ENCODE results near the gene GALK1. TPM values are rescaled to one million over a fixed set of nuclear protein-coding genes. Genes with fewer than 3 reads are reported as not detected.

The GALK1 gene
- total and polyA plus RNA-seq, 9 of the 15 experiments (the other 6 are each of a cell fraction or from before 2014, with no cell fraction given) = 0.45 to 51.6 (median 17.4) TPM

DNA sequence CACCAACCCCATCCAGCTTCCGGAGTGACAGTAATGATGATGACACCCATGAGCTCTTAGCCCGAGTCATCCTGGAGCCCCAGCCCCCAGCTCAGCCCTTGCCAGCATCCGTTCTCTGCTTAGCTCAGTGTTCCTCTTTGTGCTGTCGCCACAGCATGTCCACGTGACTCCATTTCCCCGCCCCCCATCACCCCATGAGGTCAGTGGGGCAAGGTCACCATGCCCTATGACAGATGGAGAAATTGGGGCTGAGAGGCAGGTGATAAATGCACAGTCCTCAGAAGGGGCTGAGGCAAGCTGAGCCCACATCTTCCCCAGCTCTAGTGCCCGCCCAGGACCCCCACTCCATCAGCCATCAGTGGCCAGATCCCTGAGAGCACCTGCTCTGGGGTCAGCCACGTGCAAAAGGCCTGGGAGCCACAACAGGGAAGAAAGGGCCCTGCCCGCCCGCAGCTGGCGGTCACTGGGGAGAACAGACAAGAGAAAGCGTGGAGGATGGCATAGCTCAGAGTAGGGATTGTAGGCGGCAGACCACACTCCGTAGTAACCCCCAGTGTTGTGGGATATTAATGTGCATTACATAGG, 26.7 kb downstream of the GALK1 start (continued):
- TF ChIP-seq, protein P1, sequence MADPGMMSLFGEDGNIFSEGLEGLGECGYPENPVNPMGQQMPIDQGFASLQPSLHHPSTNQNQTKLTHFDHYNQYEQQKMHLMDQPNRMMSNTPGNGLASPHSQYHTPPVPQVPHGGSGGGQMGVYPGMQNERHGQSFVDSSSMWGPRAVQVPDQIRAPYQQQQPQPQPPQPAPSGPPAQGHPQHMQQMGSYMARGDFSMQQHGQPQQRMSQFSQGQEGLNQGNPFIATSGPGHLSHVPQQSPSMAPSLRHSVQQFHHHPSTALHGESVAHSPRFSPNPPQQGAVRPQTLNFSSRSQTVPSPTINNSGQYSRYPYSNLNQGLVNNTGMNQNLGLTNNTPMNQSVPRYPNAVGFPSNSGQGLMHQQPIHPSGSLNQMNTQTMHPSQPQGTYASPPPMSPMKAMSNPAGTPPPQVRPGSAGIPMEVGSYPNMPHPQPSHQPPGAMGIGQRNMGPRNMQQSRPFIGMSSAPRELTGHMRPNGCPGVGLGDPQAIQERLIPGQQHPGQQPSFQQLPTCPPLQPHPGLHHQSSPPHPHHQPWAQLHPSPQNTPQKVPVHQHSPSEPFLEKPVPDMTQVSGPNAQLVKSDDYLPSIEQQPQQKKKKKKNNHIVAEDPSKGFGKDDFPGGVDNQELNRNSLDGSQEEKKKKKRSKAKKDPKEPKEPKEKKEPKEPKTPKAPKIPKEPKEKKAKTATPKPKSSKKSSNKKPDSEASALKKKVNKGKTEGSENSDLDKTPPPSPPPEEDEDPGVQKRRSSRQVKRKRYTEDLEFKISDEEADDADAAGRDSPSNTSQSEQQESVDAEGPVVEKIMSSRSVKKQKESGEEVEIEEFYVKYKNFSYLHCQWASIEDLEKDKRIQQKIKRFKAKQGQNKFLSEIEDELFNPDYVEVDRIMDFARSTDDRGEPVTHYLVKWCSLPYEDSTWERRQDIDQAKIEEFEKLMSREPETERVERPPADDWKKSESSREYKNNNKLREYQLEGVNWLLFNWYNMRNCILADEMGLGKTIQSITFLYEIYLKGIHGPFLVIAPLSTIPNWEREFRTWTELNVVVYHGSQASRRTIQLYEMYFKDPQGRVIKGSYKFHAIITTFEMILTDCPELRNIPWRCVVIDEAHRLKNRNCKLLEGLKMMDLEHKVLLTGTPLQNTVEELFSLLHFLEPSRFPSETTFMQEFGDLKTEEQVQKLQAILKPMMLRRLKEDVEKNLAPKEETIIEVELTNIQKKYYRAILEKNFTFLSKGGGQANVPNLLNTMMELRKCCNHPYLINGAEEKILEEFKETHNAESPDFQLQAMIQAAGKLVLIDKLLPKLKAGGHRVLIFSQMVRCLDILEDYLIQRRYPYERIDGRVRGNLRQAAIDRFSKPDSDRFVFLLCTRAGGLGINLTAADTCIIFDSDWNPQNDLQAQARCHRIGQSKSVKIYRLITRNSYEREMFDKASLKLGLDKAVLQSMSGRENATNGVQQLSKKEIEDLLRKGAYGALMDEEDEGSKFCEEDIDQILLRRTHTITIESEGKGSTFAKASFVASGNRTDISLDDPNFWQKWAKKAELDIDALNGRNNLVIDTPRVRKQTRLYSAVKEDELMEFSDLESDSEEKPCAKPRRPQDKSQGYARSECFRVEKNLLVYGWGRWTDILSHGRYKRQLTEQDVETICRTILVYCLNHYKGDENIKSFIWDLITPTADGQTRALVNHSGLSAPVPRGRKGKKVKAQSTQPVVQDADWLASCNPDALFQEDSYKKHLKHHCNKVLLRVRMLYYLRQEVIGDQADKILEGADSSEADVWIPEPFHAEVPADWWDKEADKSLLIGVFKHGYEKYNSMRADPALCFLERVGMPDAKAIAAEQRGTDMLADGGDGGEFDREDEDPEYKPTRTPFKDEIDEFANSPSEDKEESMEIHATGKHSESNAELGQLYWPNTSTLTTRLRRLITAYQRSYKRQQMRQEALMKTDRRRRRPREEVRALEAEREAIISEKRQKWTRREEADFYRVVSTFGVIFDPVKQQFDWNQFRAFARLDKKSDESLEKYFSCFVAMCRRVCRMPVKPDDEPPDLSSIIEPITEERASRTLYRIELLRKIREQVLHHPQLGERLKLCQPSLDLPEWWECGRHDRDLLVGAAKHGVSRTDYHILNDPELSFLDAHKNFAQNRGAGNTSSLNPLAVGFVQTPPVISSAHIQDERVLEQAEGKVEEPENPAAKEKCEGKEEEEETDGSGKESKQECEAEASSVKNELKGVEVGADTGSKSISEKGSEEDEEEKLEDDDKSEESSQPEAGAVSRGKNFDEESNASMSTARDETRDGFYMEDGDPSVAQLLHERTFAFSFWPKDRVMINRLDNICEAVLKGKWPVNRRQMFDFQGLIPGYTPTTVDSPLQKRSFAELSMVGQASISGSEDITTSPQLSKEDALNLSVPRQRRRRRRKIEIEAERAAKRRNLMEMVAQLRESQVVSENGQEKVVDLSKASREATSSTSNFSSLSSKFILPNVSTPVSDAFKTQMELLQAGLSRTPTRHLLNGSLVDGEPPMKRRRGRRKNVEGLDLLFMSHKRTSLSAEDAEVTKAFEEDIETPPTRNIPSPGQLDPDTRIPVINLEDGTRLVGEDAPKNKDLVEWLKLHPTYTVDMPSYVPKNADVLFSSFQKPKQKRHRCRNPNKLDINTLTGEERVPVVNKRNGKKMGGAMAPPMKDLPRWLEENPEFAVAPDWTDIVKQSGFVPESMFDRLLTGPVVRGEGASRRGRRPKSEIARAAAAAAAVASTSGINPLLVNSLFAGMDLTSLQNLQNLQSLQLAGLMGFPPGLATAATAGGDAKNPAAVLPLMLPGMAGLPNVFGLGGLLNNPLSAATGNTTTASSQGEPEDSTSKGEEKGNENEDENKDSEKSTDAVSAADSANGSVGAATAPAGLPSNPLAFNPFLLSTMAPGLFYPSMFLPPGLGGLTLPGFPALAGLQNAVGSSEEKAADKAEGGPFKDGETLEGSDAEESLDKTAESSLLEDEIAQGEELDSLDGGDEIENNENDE (IDR thresholded peaks at IDR 0.05; ENCODE audit: low read depth, low read length) = no peak
- no peak for TF ChIP-seq MAFF (IDR thresholded peaks at IDR 0.05; ENCODE audit: low read length)
- peak; percentile 38; the same call in 1 of the 2 replicates for TF ChIP-seq CTBP1 (IDR thresholded peaks at IDR 0.05; ENCODE audit: borderline replicate concordance)
- no peak for TF ChIP-seq NR2C2 (CRISPR knock-in tag; IDR thresholded peaks at IDR 0.05)
- TF ChIP-seq NR2C2 (tag; IDR thresholded peaks at IDR 0.05) = peak; percentile 67
- peak; percentile 39; the same call in 1 of the 2 replicates for TF ChIP-seq SPI1 (IDR thresholded peaks at IDR 0.05; ENCODE audit: borderline replicate concordance, low read depth, low read length)
- no peak for TF ChIP-seq ZNF174 (CRISPR knock-in tag; IDR thresholded peaks at IDR 0.05)
- TF ChIP-seq, protein P2, sequence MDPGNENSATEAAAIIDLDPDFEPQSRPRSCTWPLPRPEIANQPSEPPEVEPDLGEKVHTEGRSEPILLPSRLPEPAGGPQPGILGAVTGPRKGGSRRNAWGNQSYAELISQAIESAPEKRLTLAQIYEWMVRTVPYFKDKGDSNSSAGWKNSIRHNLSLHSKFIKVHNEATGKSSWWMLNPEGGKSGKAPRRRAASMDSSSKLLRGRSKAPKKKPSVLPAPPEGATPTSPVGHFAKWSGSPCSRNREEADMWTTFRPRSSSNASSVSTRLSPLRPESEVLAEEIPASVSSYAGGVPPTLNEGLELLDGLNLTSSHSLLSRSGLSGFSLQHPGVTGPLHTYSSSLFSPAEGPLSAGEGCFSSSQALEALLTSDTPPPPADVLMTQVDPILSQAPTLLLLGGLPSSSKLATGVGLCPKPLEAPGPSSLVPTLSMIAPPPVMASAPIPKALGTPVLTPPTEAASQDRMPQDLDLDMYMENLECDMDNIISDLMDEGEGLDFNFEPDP (CRISPR knock-in tag; IDR thresholded peaks at IDR 0.05) = no peak
- no peak for TF ChIP-seq PML (IDR thresholded peaks at IDR 0.05; ENCODE audit: low read length)
- 0 out of 4 replicates have a peak, but pooled peaks of 1 of the 2 experiments have one; percentile 29 for TF ChIP-seq TRIM24 (IDR thresholded peaks at IDR 0.05)
- no peak for TF ChIP-seq C11orf30 (IDR thresholded peaks at IDR 0.05; ENCODE audit: low read depth)
- TF ChIP-seq, protein P3, sequence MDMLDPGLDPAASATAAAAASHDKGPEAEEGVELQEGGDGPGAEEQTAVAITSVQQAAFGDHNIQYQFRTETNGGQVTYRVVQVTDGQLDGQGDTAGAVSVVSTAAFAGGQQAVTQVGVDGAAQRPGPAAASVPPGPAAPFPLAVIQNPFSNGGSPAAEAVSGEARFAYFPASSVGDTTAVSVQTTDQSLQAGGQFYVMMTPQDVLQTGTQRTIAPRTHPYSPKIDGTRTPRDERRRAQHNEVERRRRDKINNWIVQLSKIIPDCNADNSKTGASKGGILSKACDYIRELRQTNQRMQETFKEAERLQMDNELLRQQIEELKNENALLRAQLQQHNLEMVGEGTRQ (CRISPR knock-in tag; IDR thresholded peaks at IDR 0.05) = peak; percentile 72
- TF ChIP-seq ZNF316 (IDR thresholded peaks at IDR 0.05) = no peak
- no peak for TF ChIP-seq FOXJ3 (CRISPR knock-in tag; IDR thresholded peaks at IDR 0.05)
- TF ChIP-seq, protein P4, sequence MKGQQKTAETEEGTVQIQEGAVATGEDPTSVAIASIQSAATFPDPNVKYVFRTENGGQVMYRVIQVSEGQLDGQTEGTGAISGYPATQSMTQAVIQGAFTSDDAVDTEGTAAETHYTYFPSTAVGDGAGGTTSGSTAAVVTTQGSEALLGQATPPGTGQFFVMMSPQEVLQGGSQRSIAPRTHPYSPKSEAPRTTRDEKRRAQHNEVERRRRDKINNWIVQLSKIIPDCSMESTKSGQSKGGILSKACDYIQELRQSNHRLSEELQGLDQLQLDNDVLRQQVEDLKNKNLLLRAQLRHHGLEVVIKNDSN (CRISPR knock-in tag; IDR thresholded peaks at IDR 0.05) = peak; percentile 87

Measured in K562 (cell line).